ENCODE results near the gene RITA1.
"Not testable (repeated sequence)": the region's sequence is repeated elsewhere in the genome, so short reads cannot be mapped to it uniquely, and the experiment has no call there.

GRCh38 chr12:113206802-113207201 lies 21.3 kb downstream of the RITA1 start:
- TF ChIP-seq CTCF (IDR thresholded peaks at IDR 0.05; ENCODE audit: poor library complexity); EZH2phosphoT487 (IDR thresholded peaks at IDR 0.05; ENCODE audit: low read depth, severe bottlenecking, unreplicated experiment): not testable (repeated sequence)
